B cell (primary cell): ENCODE results near the gene RFPL2. TPM values are rescaled to one million over a fixed set of nuclear protein-coding genes. Genes with fewer than 3 reads are reported as not detected.

Source experiments
- ATAC-seq: fragments of 200-7000 bp; cut with Tn5 transposase; one replicate; pipeline ENCODE4 v1.10.0; 2021; ENCODE audit warnings: low read depth, mild to moderate bottlenecking, moderate number of reproducible peaks, moderate library complexity
- CTCF ChIA-PET: fragments of 350-600 bp; sonication (Branson Sonifier 250); formaldehyde crosslinking; loops from one replicate; lab custom pipeline; 2021; ENCODE audit warnings: antibody characterized with exemption, inconsistent platforms; lab: Charles Lee
- POLR2A ChIA-PET: fragments of 350-600 bp; sonication (Branson Sonifier 250); formaldehyde crosslinking; loops from one replicate; lab custom pipeline; 2021; ENCODE audit warnings: antibody characterized with exemption; lab: Charles Lee
- DNase-seq: peaks from one replicate; pipeline ENCODE4 v3.0.0; 2013
- H2AFZ ChIP-seq: 2 replicates; pipeline ENCODE4 v1.6.1; 2012; ENCODE audit warnings: mild to moderate bottlenecking, low read depth, low read length; ENCODE audit not compliant: insufficient read depth, poor library complexity, severe bottlenecking
- H3K27ac ChIP-seq, 2 donors: 1 replicate in 1 of 2; 2 replicates in 1 of 2; pipeline ENCODE4 v1.5.1; 2012 to 2013; ENCODE audit warnings: low read length in 2 of 2, mild to moderate bottlenecking in 2 of 2, moderate library complexity in 1 of 2
- H3K27me3 ChIP-seq, 4 experiments: fragments of 200-600 bp in 1 of 4; sonication (generic) in 1 of 4; replicated peaks in 1 of 4; 1 replicate in 2 of 4; 2 replicates in 2 of 4; pipeline versions ENCODE4 v1.6.1 to v1.7.0; 2013 to 2016; ENCODE audit warnings: low read length in 3 of 4, mild to moderate bottlenecking in 2 of 4, mixed read lengths in 1 of 4, moderate library complexity in 1 of 4; ENCODE audit not compliant: insufficient read depth in 4 of 4, control insufficient read depth in 3 of 4; ENCODE audit errors: control extremely low read depth in 1 of 4
- H3K36me3 ChIP-seq, 2 experiments: replicated peaks in 1 of 2; 1 replicate in 1 of 2; 2 replicates in 1 of 2; pipeline versions ENCODE4 v1.6.1 to v1.7.1; 2013; ENCODE audit warnings: low read length in 1 of 2; ENCODE audit not compliant: insufficient read depth in 2 of 2, control insufficient read depth in 1 of 2; ENCODE audit errors: control extremely low read depth in 1 of 2, extremely low read depth in 1 of 2
- H3K4me1 ChIP-seq, 2 donors: fragments of 200-600 bp in 1 of 2; sonication (generic) in 1 of 2; 1 replicate in 1 of 2; 2 replicates in 1 of 2; pipeline versions ENCODE4 v1.5.1 to v1.6.1; 2013 to 2017; ENCODE audit warnings: low read length in 2 of 2; ENCODE audit not compliant: control insufficient read depth in 2 of 2, insufficient read depth in 2 of 2
- H3K4me2 ChIP-seq: replicated peaks from 2 replicates; pipeline ENCODE3; 2012; ENCODE audit warnings: mild to moderate bottlenecking, low read depth, low read length; ENCODE audit not compliant: poor library complexity, severe bottlenecking
- H3K4me3 ChIP-seq, 5 experiments: fragments of 200-600 bp in 1 of 5; sonication (generic) in 1 of 5; 1 replicate in 3 of 5; 2 replicates in 2 of 5; pipeline versions ENCODE4 v1.5.1 to v1.7.0; 2011 to 2016; ENCODE audit warnings: low read length in 4 of 5, mild to moderate bottlenecking in 4 of 5, low read depth in 2 of 5, control low read depth in 1 of 5, moderate library complexity in 1 of 5; ENCODE audit not compliant: insufficient read depth in 1 of 5; ENCODE audit errors: control extremely low read depth in 1 of 5, extremely low read depth in 1 of 5
- H3K79me2 ChIP-seq: fragments of 200-600 bp; sonication (generic); one replicate; pipeline ENCODE4 v1.6.0; 2016; ENCODE audit warnings: low read length; ENCODE audit not compliant: control insufficient read depth, insufficient read depth
- H3K9ac ChIP-seq: fragments of 200-600 bp; sonication (generic); 2 replicates; pipeline ENCODE4 v1.6.1; 2017; ENCODE audit warnings: mild to moderate bottlenecking, low read length, moderate library complexity
- H3K9me3 ChIP-seq, 3 donors: one replicate each; pipeline versions ENCODE4 v1.6.1 to v1.7.1; 2013; ENCODE audit warnings: low read length in 2 of 3; ENCODE audit not compliant: control insufficient read depth in 2 of 3, insufficient read depth in 1 of 3; ENCODE audit errors: control extremely low read depth in 1 of 3
- H4K20me1 ChIP-seq: 2 replicates; pipeline ENCODE4 v1.6.0; 2012; ENCODE audit warnings: mild to moderate bottlenecking, low read length; ENCODE audit not compliant: insufficient read depth, control insufficient read depth, poor library complexity, severe bottlenecking
- H3K27ac Mint-ChIP-seq: one replicate; pipeline ENCODE4 v1.8.0; 2021; ENCODE audit warnings: mixed read lengths
- H3K27me3 Mint-ChIP-seq: one replicate; pipeline ENCODE4 v1.8.0; 2021; ENCODE audit warnings: mixed read lengths
- H3K4me1 Mint-ChIP-seq: one replicate; pipeline ENCODE4 v1.8.0; 2021; ENCODE audit warnings: mixed read lengths
- H3K4me3 Mint-ChIP-seq: one replicate; pipeline ENCODE4 v1.8.0; 2021; ENCODE audit warnings: mixed read lengths
- H3K9me3 Mint-ChIP-seq: one replicate; pipeline ENCODE4 v1.8.0; 2022; ENCODE audit warnings: mixed read lengths; ENCODE audit not compliant: insufficient read depth
- EZH2 ChIP-seq: IDR thresholded peaks from 2 replicates; pipeline ENCODE4 v1.6.1; 2012; ENCODE audit warnings: borderline replicate concordance, low read depth, mild to moderate bottlenecking, moderate library complexity, low read length; ENCODE audit not compliant: insufficient read depth, poor library complexity, severe bottlenecking
- WGBS: methylation state at CpG from one replicate; pipeline ENCODE4 v1.1.5; 2013; ENCODE audit warnings: missing lambda C conversion rate; ENCODE audit not compliant: insufficient coverage; 5-methylcytosine and 5-hydroxymethylcytosine counted together
- intact Hi-C: fragments of 100-400 bp; cut with micrococcal nuclease; formaldehyde crosslinking; loops from one replicate; pipeline ENCODE4 v1.10.0; 2022
- polyA plus RNA-seq: library from polyadenylated mRNA; depleted of rRNA; stranded (reverse); fragments of >200 nt; gene quantifications from 2 replicates; pipeline ENCODE4 v1.2.3, GENCODE V29; 2012
- total RNA-seq, 2 donors: library from RNA; stranded (reverse); fragments of 120-200 nt in 1 of 2; gene quantifications; 1 replicate in 1 of 2; 2 replicates in 1 of 2; pipeline versions ENCODE4 v1.2.3 to v1.2.4, GENCODE V29; 2013 to 2022
- TF ChIP-seq, protein P1 (sequence below): fragments of 200-600 bp; IDR thresholded peaks from one replicate; pipeline ENCODE4 v1.8.0; 2022; ENCODE audit warnings: antibody characterized with exemption, mild to moderate bottlenecking

Gene RFPL2
- total and polyA plus RNA-seq, 2 donors (not counting 1 experiment from before 2014, with no cell fraction given) = not detected

DNA sequence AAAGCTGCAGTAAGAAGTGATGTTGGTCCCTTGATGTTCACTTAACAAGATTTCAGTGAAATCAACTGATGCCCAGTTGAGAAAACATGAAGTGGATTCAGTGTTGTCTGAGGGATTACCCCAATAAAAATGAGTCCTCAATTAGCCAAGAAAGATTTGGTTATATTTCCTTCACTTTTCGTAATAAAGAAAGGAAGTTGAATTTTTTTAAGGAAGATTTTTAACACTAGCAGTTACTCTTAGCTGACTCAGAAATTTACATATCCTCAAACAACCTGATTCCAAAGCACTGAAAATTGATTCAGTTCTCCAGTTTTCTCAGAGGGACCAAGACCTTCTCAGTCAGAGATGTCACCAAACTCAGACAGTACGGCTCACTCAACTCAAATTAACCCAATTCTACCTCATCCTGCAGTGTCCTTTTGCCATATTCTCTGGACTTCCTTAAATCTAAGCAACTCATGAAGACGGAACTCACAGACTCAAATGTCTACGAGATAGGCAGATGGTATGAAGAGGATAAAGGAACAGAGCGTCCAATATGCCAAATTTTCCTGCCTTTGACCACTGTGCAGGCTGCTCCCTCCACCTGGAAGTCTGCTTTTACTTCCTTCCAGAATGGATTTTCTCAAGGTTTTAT is 27.4 kb upstream of the RFPL2 start:
- Histone ChIP-seq H3K4me2 (no peak overlapping the region), H3K9ac (no peak overlapping the region), H3K4me3 (no peak overlapping the region), H3K9me3 (no peaks in the 10 kb centered on the region), H2AFZ (no peak overlapping the region), H3K27me3 (peaks cover 0 to 4% (median under 1%) of the 10 kb centered on the region in 4 experiments), H3K27ac (no peak overlapping the region), H4K20me1 (no peaks in the 10 kb centered on the region), H3K4me1 (no peaks in the 10 kb centered on the region), H3K36me3 (no peaks in the 10 kb centered on the region), H3K79me2 (no peaks in the 10 kb centered on the region)
- ChIA-PET POLR2A (no interaction called here), CTCF (no interaction called here)
- no peak for TF ChIP-seq EZH2
- TF ChIP-seq, protein P1, sequence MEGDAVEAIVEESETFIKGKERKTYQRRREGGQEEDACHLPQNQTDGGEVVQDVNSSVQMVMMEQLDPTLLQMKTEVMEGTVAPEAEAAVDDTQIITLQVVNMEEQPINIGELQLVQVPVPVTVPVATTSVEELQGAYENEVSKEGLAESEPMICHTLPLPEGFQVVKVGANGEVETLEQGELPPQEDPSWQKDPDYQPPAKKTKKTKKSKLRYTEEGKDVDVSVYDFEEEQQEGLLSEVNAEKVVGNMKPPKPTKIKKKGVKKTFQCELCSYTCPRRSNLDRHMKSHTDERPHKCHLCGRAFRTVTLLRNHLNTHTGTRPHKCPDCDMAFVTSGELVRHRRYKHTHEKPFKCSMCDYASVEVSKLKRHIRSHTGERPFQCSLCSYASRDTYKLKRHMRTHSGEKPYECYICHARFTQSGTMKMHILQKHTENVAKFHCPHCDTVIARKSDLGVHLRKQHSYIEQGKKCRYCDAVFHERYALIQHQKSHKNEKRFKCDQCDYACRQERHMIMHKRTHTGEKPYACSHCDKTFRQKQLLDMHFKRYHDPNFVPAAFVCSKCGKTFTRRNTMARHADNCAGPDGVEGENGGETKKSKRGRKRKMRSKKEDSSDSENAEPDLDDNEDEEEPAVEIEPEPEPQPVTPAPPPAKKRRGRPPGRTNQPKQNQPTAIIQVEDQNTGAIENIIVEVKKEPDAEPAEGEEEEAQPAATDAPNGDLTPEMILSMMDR = no peak
- WGBS = 70% methylated on average over 2 of the region's 5 CpGs
- no peak overlapping the region for H3K4me3 Mint-ChIP-seq
- DNase-seq (no peak), ATAC-seq (no peak)
- intact Hi-C loops = no loop called here
- peaks cover 34% of the 10 kb centered on the region for H3K27me3 Mint-ChIP-seq
- no peaks in the 10 kb centered on the region for H3K9me3 Mint-ChIP-seq
- H3K27ac Mint-ChIP-seq = no peak overlapping the region
- no peaks in the 10 kb centered on the region for H3K4me1 Mint-ChIP-seq

- H3K9me3 ChIP-seq = no peaks in the 10 kb centered on the region
- H3K27me3 Mint-ChIP-seq = peaks cover 45% of the 10 kb centered on the region
- H3K79me2 ChIP-seq = no peaks in the 10 kb centered on the region
- H3K27ac ChIP-seq = no peak overlapping the region
- TF ChIP-seq, protein P1 = no peak
- no peak for TF ChIP-seq EZH2
- H3K9me3 Mint-ChIP-seq = no peaks in the 10 kb centered on the region
- H3K4me3 Mint-ChIP-seq = no peak overlapping the region
- no peaks in the 10 kb centered on the region for H3K36me3 ChIP-seq
- H3K9ac ChIP-seq = no peak overlapping the region
- H3K4me1 ChIP-seq = no peaks in the 10 kb centered on the region
- H3K4me3 ChIP-seq = no peak overlapping the region
- ATAC-seq (no peak), DNase-seq (no peak)
- WGBS = 88% methylated on average over 2 of the region's 7 CpGs
- H3K27me3 ChIP-seq = no peaks in the 10 kb centered on the region
- ChIA-PET POLR2A (no interaction called here), CTCF (no interaction called here)
- no peaks in the 10 kb centered on the region for H3K4me1 Mint-ChIP-seq
- no peaks in the 10 kb centered on the region for H4K20me1 ChIP-seq
- no peak overlapping the region for H3K27ac Mint-ChIP-seq
- no peak overlapping the region for H2AFZ ChIP-seq
- no peak overlapping the region for H3K4me2 ChIP-seq
- intact Hi-C loops = no loop called here
These were observed 21.6 kb upstream of the RFPL2 start for GRCh38 chr22:32226326-32227104.
